Lower leg skin (tissue), 4 donors: ENCODE measurements around the gene LYPD4. TPM values are rescaled to one million over a fixed set of nuclear protein-coding genes. Genes with fewer than 3 reads are reported as not detected.

ENCODE experiments used
- DNase-seq, 2 donors: peaks; one replicate each; pipeline ENCODE4 v3.0.0-alpha.2; 2019; ENCODE audit warnings: low spot score in 2 of 2
- H3K4me3 ChIP-seq: fragments of 200-600 bp; sonication (generic); 2 replicates; pipeline ENCODE4 v1.5.1; 2017; ENCODE audit warnings: mild to moderate bottlenecking, low read depth; ENCODE audit not compliant: poor library complexity, severe bottlenecking
- CTCF ChIP-seq, 3 donors: fragments of 450-650 bp; IDR thresholded peaks; one replicate each; pipeline ENCODE4 v1.5.1; 2016; ENCODE audit warnings: antibody characterized with exemption in 3 of 3, mild to moderate bottlenecking in 3 of 3, moderate library complexity in 2 of 3
- POLR2A ChIP-seq, 2 donors: fragments of 450-650 bp; IDR thresholded peaks; one replicate each; pipeline ENCODE4 v1.6.1; 2016 to 2017; ENCODE audit warnings: antibody characterized with exemption in 2 of 2, mild to moderate bottlenecking in 1 of 2, moderate library complexity in 1 of 2
- WGBS, 2 donors: methylation state at CpG; one replicate each; pipeline ENCODE4 v1.1.5; 2018; 5-methylcytosine and 5-hydroxymethylcytosine counted together
- intact Hi-C: fragments of 100-400 bp; cut with DNase I; formaldehyde crosslinking; loops from one replicate; pipeline ENCODE4 v1.15.0; 2023; ENCODE audit warnings: low total_unique reads
- total RNA-seq, 4 donors: library from RNA; depleted of rRNA; stranded (reverse); fragments of >200 nt; gene quantifications; one replicate each; pipeline ENCODE4 v1.1.0, GENCODE V29; 2016

The LYPD4 gene
- total RNA-seq, 4 donors from 2014 or later, result not detected

- TF ChIP-seq CTCF (IDR thresholded peaks at IDR 0.05), result no peak
- TF ChIP-seq POLR2A (IDR thresholded peaks at IDR 0.05), result no peak
- 63 to 70% methylated on average over 16 of the region's 17 CpGs for WGBS, 2 donors
- no peak for DNase-seq
- intact Hi-C loops, result no loop called here
- H3K4me3 ChIP-seq, result no peak overlapping the region
These were observed 43.4 kb upstream of the LYPD4 start for GRCh38 chr19:41887711-41888382.

- 52 to 54% methylated on average over 13 of the region's 13 CpGs for WGBS, 2 donors
- intact Hi-C loops, result no loop called here
- H3K4me3 ChIP-seq, result no peak overlapping the region
- TF ChIP-seq CTCF (IDR thresholded peaks at IDR 0.05) (no peak), POLR2A (IDR thresholded peaks at IDR 0.05) (no peak)
- no peak for DNase-seq
These were observed 42.6 kb upstream of the LYPD4 start for GRCh38 chr19:41886761-41887710.

- TF ChIP-seq POLR2A (IDR thresholded peaks at IDR 0.05), result no peak
- no peak for TF ChIP-seq CTCF (IDR thresholded peaks at IDR 0.05)
- peak; percentile 91 to 98 for DNase-seq
- WGBS, 2 donors, result 1% methylated on average over 61 to 66 of the region's 66 CpGs
- intact Hi-C loops, result no loop called here
- H3K4me3 ChIP-seq, result peak overlapping the region; percentile 74
These were observed 39.6 kb upstream of the LYPD4 start for GRCh38 chr19:41883821-41884733.

- no peak for DNase-seq
- H3K4me3 ChIP-seq, result peak overlapping the region; percentile 74
- no peak for TF ChIP-seq CTCF (IDR thresholded peaks at IDR 0.05)
- no peak for TF ChIP-seq POLR2A (IDR thresholded peaks at IDR 0.05)
- intact Hi-C loops, result no loop called here
- 1% methylated on average over 21 of the region's 23 CpGs for WGBS, 2 donors
These were observed 39.0 kb upstream of the LYPD4 start for GRCh38 chr19:41883463-41883820.

GRCh38 chr19:41882568-41883462 is 38.3 kb upstream of the LYPD4 start, which contains the start of gene ARHGEF1:
Gene ARHGEF1 (plus strand): TSS chr19:41883184. CDS start chr19:41888083, 4,899 bp downstream.
- TF ChIP-seq CTCF (IDR thresholded peaks at IDR 0.05), result no peak
- TF ChIP-seq POLR2A (IDR thresholded peaks at IDR 0.05), result peak in 1 of 2 donors; percentile 14
- H3K4me3 ChIP-seq, result peak within 1 kb of the TSS; percentile 74
- 1% methylated on average over 39 to 41 of the region's 80 CpGs for WGBS, 2 donors
- intact Hi-C loops, result no loop called here
- DNase-seq, result peak in 1 of 2 donors; percentile 93
